Neural progenitor cell (in vitro differentiated cells): ENCODE measurements around the gene BOC. TPM values are rescaled to one million over a fixed set of nuclear protein-coding genes. Genes with fewer than 3 reads are reported as not detected.

ENCODE experiments used
- DNase-seq: peaks from one replicate; pipeline ENCODE4 v3.0.0-alpha.2; 2016; ENCODE audit warnings: low spot score
- H2AFZ ChIP-seq: fragments of 200-600 bp; sonication (generic); replicated peaks from 2 replicates; pipeline ENCODE4 v1.6.1; 2016; ENCODE audit warnings: antibody characterized with exemption
- H3F3A ChIP-seq: fragments of 200-600 bp; sonication (generic); 2 replicates; pipeline ENCODE4 v1.6.1; 2016; ENCODE audit warnings: antibody characterized with exemption, low read depth
- H3K27ac ChIP-seq: fragments of 200-600 bp; sonication (generic); 2 replicates; pipeline ENCODE4 v1.5.1; 2016; ENCODE audit warnings: mild to moderate bottlenecking
- H3K27me3 ChIP-seq: fragments of 200-600 bp; sonication (generic); 2 replicates; pipeline ENCODE4 v1.6.1; 2016; ENCODE audit warnings: mild to moderate bottlenecking, moderate library complexity
- H3K36me3 ChIP-seq: fragments of 200-600 bp; sonication (generic); 2 replicates; pipeline ENCODE4 v1.5.1; 2016
- H3K4me1 ChIP-seq: fragments of 200-600 bp; sonication (generic); 2 replicates; pipeline ENCODE4 v1.6.1; 2016; ENCODE audit warnings: mixed run types
- H3K4me2 ChIP-seq: fragments of 200-600 bp; sonication (generic); 2 replicates; pipeline ENCODE4 v1.6.1; 2016
- H3K4me3 ChIP-seq: fragments of 200-600 bp; sonication (generic); 2 replicates; pipeline ENCODE4 v1.5.1; 2016
- H3K79me2 ChIP-seq: fragments of 200-600 bp; sonication (generic); 2 replicates; pipeline ENCODE4 v1.6.1; 2016; ENCODE audit warnings: low read depth
- H3K9ac ChIP-seq: fragments of 200-600 bp; sonication (generic); 2 replicates; pipeline ENCODE4 v1.6.1; 2016
- H3K9me3 ChIP-seq: fragments of 200-600 bp; sonication (generic); 2 replicates; pipeline ENCODE4 v1.5.1; 2016; ENCODE audit warnings: low read depth
- H4K20me1 ChIP-seq: fragments of 200-600 bp; sonication (generic); 2 replicates; pipeline ENCODE4 v1.6.1; 2016; ENCODE audit warnings: low read depth
- H3K27ac Mint-ChIP-seq: 3 replicates; pipeline ENCODE4 v1.8.0; 2021; ENCODE audit warnings: mixed read lengths
- H3K27me3 Mint-ChIP-seq: 2 replicates; pipeline ENCODE4 v1.8.0; 2022; ENCODE audit warnings: low read depth, mild to moderate bottlenecking, inconsistent platforms, moderate library complexity, mixed read lengths; ENCODE audit not compliant: insufficient read depth
- H3K36me3 Mint-ChIP-seq: 3 replicates; pipeline ENCODE4 v1.8.0; 2021; ENCODE audit warnings: mixed read lengths
- H3K4me1 Mint-ChIP-seq: 3 replicates; pipeline ENCODE4 v1.8.0; 2021; ENCODE audit warnings: mixed read lengths
- H3K4me3 Mint-ChIP-seq: 3 replicates; pipeline ENCODE4 v1.8.0; 2021; ENCODE audit warnings: mild to moderate bottlenecking, moderate library complexity, mixed read lengths
- H3K9me3 Mint-ChIP-seq: 3 replicates; pipeline ENCODE4 v1.8.0; 2020; ENCODE audit warnings: mixed read lengths
- EZH2 ChIP-seq: fragments of 200-600 bp; sonication (generic); IDR thresholded peaks from 2 replicates; pipeline ENCODE4 v1.6.1; 2017; ENCODE audit warnings: antibody characterized with exemption, mild to moderate bottlenecking, moderate library complexity
- EZH2phosphoT487 ChIP-seq: fragments of 200-600 bp; sonication (generic); IDR thresholded peaks from 2 replicates; pipeline ENCODE4 v1.6.1; 2017; ENCODE audit warnings: antibody characterized with exemption
- total RNA-seq: library from RNA; depleted of rRNA; stranded (reverse); fragments of >200 nt; gene quantifications from 2 replicates; pipeline ENCODE4 v1.2.3, GENCODE V29; 2015; ENCODE audit warnings: low replicate concordance
- TF ChIP-seq, protein P1 (sequence below): fragments of 200-600 bp; sonication (generic); IDR thresholded peaks from 2 replicates; pipeline ENCODE4 v1.5.1; 2017; ENCODE audit warnings: antibody characterized with exemption, mild to moderate bottlenecking

BOC gene
- total RNA-seq, 1 donor from 2014 or later, result 35.2 TPM

DNA sequence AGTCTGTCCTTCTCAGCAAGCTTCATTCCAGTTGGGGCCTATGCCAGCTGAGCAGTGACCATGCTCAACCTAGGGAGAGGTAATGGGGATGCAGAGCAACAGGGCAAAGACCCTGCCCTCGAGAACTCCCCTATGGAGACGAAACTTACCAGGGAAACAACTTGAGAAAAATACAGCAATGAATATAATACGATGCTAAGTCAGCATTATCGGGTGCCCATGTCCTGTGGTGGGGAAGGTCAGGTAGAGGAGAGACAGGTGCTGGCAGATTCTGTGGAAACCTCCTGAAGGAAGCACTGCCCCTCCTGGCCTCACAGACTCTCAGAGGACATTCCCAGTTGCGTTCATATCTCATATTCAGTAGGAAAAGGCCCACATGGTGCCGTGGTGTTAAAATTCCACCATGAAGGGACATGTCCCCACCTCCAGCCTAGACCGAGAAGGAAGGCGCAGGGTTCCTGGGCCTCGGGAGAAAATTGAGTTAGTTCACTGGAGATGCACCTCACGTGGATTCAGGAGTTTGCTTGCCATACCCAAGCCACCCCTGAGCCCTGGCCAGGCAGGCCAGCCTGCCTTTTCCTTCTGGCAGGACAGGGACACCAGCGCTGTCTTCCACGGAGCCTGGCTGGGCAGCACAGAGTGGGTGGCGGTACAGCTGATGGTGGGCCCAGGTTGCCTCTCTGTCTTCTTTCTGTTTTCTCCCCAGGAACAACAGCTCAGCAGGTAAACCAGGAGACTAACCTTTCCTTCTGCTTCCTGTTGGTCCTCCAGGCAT, 62.4 kb downstream of the BOC start:
- Mint-ChIP-seq H3K27me3 (peaks cover 20% of the 10 kb centered on the region), H3K27ac (peak overlapping the region; percentile 93), H3K9me3 (no peaks in the 10 kb centered on the region), H3K36me3 (peaks cover 76% of the 10 kb centered on the region), H3K4me1 (peaks cover 75% of the 10 kb centered on the region), H3K4me3 (peak overlapping the region; percentile 31)
- Histone ChIP-seq H3F3A (peaks cover 28% of the 10 kb centered on the region), H3K27ac (no peak overlapping the region), H3K9me3 (no peaks in the 10 kb centered on the region), H3K36me3 (peaks cover 6% of the 10 kb centered on the region), H4K20me1 (peaks cover 18% of the 10 kb centered on the region), H3K4me1 (peaks cover 35% of the 10 kb centered on the region), H3K79me2 (no peaks in the 10 kb centered on the region), H2AFZ (no peak overlapping the region), H3K4me2 (no peak overlapping the region), H3K27me3 (no peaks in the 10 kb centered on the region), H3K9ac (no peak overlapping the region), H3K4me3 (no peak overlapping the region)
- TF ChIP-seq, protein P1, sequence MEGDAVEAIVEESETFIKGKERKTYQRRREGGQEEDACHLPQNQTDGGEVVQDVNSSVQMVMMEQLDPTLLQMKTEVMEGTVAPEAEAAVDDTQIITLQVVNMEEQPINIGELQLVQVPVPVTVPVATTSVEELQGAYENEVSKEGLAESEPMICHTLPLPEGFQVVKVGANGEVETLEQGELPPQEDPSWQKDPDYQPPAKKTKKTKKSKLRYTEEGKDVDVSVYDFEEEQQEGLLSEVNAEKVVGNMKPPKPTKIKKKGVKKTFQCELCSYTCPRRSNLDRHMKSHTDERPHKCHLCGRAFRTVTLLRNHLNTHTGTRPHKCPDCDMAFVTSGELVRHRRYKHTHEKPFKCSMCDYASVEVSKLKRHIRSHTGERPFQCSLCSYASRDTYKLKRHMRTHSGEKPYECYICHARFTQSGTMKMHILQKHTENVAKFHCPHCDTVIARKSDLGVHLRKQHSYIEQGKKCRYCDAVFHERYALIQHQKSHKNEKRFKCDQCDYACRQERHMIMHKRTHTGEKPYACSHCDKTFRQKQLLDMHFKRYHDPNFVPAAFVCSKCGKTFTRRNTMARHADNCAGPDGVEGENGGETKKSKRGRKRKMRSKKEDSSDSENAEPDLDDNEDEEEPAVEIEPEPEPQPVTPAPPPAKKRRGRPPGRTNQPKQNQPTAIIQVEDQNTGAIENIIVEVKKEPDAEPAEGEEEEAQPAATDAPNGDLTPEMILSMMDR, result no peak
- TF ChIP-seq EZH2phosphoT487 (no peak), EZH2 (no peak)
- DNase-seq, result no peak

GRCh38 chr3:113274425-113275257, 63.3 kb downstream of the BOC start:
- Histone ChIP-seq H3K4me1 (peaks cover 32% of the 10 kb centered on the region), H3K27me3 (no peaks in the 10 kb centered on the region), H3K36me3 (peaks cover 6% of the 10 kb centered on the region), H3K4me3 (no peak overlapping the region), H3K79me2 (no peaks in the 10 kb centered on the region), H2AFZ (no peak overlapping the region), H3K4me2 (no peak overlapping the region), H4K20me1 (peaks cover 18% of the 10 kb centered on the region), H3F3A (peaks cover 28% of the 10 kb centered on the region), H3K27ac (no peak overlapping the region), H3K9me3 (no peaks in the 10 kb centered on the region), H3K9ac (no peak overlapping the region)
- Mint-ChIP-seq H3K27me3 (peaks cover 18% of the 10 kb centered on the region), H3K4me1 (peaks cover 71% of the 10 kb centered on the region), H3K4me3 (peak overlapping the region; percentile 46), H3K36me3 (peaks cover 75% of the 10 kb centered on the region), H3K9me3 (no peaks in the 10 kb centered on the region), H3K27ac (peak overlapping the region; percentile 99)
- no peak for DNase-seq
- TF ChIP-seq EZH2phosphoT487 (no peak), EZH2 (no peak)
- TF ChIP-seq, protein P1, result no peak

- Mint-ChIP-seq H3K4me3 (no peak overlapping the region), H3K27me3 (peaks cover 18% of the 10 kb centered on the region), H3K9me3 (no peaks in the 10 kb centered on the region), H3K4me1 (peaks cover 65% of the 10 kb centered on the region), H3K27ac (peak overlapping the region; percentile 99), H3K36me3 (peaks cover 72% of the 10 kb centered on the region)
- Histone ChIP-seq H3K4me3 (no peak overlapping the region), H3K4me1 (peaks cover 32% of the 10 kb centered on the region), H3K36me3 (peaks cover 6% of the 10 kb centered on the region), H3K79me2 (no peaks in the 10 kb centered on the region), H3K27ac (no peak overlapping the region), H3F3A (peaks cover 28% of the 10 kb centered on the region), H3K27me3 (no peaks in the 10 kb centered on the region), H3K4me2 (peak overlapping the region; percentile 66), H2AFZ (no peak overlapping the region), H3K9me3 (no peaks in the 10 kb centered on the region), H4K20me1 (peaks cover 18% of the 10 kb centered on the region), H3K9ac (no peak overlapping the region)
- TF ChIP-seq, protein P1, result no peak
- TF ChIP-seq EZH2 (no peak), EZH2phosphoT487 (no peak)
- DNase-seq, result no peak
Measured at GRCh38 chr3:113275258-113275556, 63.9 kb downstream of the BOC start.
